HG03342 (cell line): ENCODE measurements around the gene TIGD6.
A peak's percentile ranks its signal among the peaks of the same experiment; 100 is the strongest.

Experiments
- ATAC-seq: cut with Tn5 transposase; IDR thresholded peaks from one replicate; pipeline ENCODE4 v1.9.1; 2021; ENCODE audit warnings: mild to moderate bottlenecking, moderate library complexity; ENCODE audit not compliant: unreplicated experiment

Gene TIGD6

GRCh38 chr5:149981206-149981605 lies 19.2 kb downstream of the TIGD6 start:
- ATAC-seq: no peak

GRCh38 chr5:149979896-149980295 lies 20.6 kb downstream of the TIGD6 start:
- no peak for ATAC-seq

- no peak for ATAC-seq
Observed at GRCh38 chr5:149975409-149975808, 25.0 kb downstream of the TIGD6 start.

GRCh38 chr5:149969181-149969930 lies 31.1 kb downstream of the TIGD6 start:
- ATAC-seq: no peak

- ATAC-seq: no peak
Observed at GRCh38 chr5:149966946-149967345, 33.5 kb downstream of the TIGD6 start.

GRCh38 chr5:149963729-149964128 lies 36.7 kb downstream of the TIGD6 start:
- ATAC-seq: no peak

GRCh38 chr5:149962601-149963300 lies 37.7 kb downstream of the TIGD6 start:
- ATAC-seq: no peak

GRCh38 chr5:149961957-149962409 lies 38.5 kb downstream of the TIGD6 start:
- no peak for ATAC-seq

- no peak for ATAC-seq
Observed at GRCh38 chr5:149961186-149961685, 39.2 kb downstream of the TIGD6 start.

GRCh38 chr5:149960272-149961185 lies 39.9 kb downstream of the TIGD6 start, which contains the start of gene SLC26A2:
Gene SLC26A2 (plus strand): TSS chr5:149960758. CDS start chr5:149977653, 16,895 bp downstream.
- ATAC-seq: peak; percentile 98

- no peak for ATAC-seq
Observed at GRCh38 chr5:149959406-149960236, 40.8 kb downstream of the TIGD6 start.

GRCh38 chr5:149957855-149958254 lies 42.6 kb downstream of the TIGD6 start:
- ATAC-seq: no peak

- no peak for ATAC-seq
Observed at GRCh38 chr5:149956685-149957084, 43.8 kb downstream of the TIGD6 start.

GRCh38 chr5:149954798-149955197 lies 45.7 kb downstream of the TIGD6 start:
- no peak for ATAC-seq

- no peak for ATAC-seq
Observed at GRCh38 chr5:149953436-149954121, 46.9 kb downstream of the TIGD6 start.

GRCh38 chr5:149951138-149951749 lies 49.2 kb downstream of the TIGD6 start:
- no peak for ATAC-seq

GRCh38 chr5:149948993-149949392 lies 51.5 kb downstream of the TIGD6 start:
- ATAC-seq: no peak

GRCh38 chr5:149946118-149946517 lies 54.3 kb downstream of the TIGD6 start:
- ATAC-seq: no peak

- no peak for ATAC-seq
Observed at GRCh38 chr5:149944666-149945065, 55.8 kb downstream of the TIGD6 start, which contains the start of gene PDE6A. Gene PDE6A (minus strand): TSS chr5:149944793. CDS start chr5:149944673, 120 bp downstream.
